ENCODE data around the gene FILIP1L. TPM values are rescaled to one million over a fixed set of nuclear protein-coding genes. Genes with fewer than 3 reads are reported as not detected.

The FILIP1L gene
- total RNA-seq, 4 donors from 2014 or later = 113 to 149 (median 122) TPM

DNA sequence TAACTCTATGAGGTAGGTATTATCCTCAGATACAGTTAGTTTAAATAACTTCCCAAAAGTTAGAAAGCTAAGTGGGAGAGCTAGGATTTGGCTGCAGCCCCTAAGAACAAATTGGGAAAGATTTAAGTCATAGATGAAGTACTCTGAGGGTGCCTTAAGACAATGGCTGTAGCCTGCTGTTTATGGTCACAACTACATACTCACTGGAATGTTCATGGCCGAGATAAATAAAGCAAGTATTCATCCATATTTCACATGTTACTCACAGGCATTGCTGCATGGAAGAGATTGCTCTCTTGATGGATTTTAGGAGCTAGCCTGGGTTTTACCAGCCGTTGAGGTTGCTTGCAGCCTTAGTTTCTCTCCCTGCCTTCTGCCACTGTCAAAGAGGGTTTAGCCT lies 151.6 kb downstream of the FILIP1L start:
- WGBS, 2 donors (ENCODE audit: low coverage in 1 of 2) = 57 to 67% methylated on average over 1 to 2 of the region's 2 CpGs

GRCh38 chr3:99961756-99962515 lies 152.4 kb downstream of the FILIP1L start:
- H3K9me3 ChIP-seq = no peaks in the 10 kb centered on the region
- 90 to 95% methylated on average over 3 to 7 of the region's 7 CpGs for WGBS, 2 donors (ENCODE audit: low coverage in 1 of 2)
- no peaks in the 10 kb centered on the region for H3K36me3 ChIP-seq
- H3K27ac ChIP-seq = peak overlapping the region in 2 of 4 donors; percentile 43 to 67
- no peak overlapping the region for H3K4me3 ChIP-seq
- H3K27me3 ChIP-seq = no peaks in the 10 kb centered on the region
- peaks cover 3 to 88% (median 20%) of the 10 kb centered on the region in 3 donors for H3K4me1 ChIP-seq
- TF ChIP-seq POLR2A (IDR thresholded peaks at IDR 0.05) (no peak), EP300 (IDR thresholded peaks at IDR 0.05) (no peak)
- ATAC-seq = no peak

More for the DNA sequence above, 151.6 kb downstream of the FILIP1L start:
- H3K36me3 ChIP-seq = no peaks in the 10 kb centered on the region
- H3K27me3 ChIP-seq = no peaks in the 10 kb centered on the region
- peaks cover 3 to 88% (median 18%) of the 10 kb centered on the region in 3 donors for H3K4me1 ChIP-seq
- TF ChIP-seq EP300 (IDR thresholded peaks at IDR 0.05) (no peak), CTCF (IDR thresholded peaks at IDR 0.05) (no peak), POLR2AphosphoS5 (IDR thresholded peaks at IDR 0.05) (no peak), POLR2A (IDR thresholded peaks at IDR 0.05) (no peak)
- no peaks in the 10 kb centered on the region for H3K9me3 ChIP-seq
- H3K4me3 ChIP-seq = no peak overlapping the region
- H3K27ac ChIP-seq = peak overlapping the region in 2 of 4 donors; percentile 13 to 67
- ATAC-seq = no peak

DNA sequence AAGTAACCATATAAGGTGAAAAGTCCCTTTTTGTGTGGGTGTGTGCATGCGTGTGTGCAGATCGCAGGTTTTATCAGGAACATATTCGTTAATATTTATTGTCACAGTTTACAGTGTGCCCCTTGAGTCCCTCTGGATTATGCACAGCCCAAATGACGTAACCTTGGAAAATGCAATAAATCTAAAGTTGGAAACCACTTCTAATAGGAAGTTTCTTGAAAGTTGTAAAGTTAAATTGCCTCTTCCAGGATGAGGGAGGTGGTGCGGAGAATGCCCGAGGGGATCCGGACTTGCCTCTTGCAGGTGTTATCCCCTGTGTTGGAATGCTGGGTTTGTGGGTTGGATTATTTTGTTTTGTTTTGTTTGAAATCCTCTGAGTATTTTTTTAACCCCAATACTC lies 153.4 kb downstream of the FILIP1L start:
- TF ChIP-seq EP300 (IDR thresholded peaks at IDR 0.05) = peak; percentile 5
- TF ChIP-seq POLR2A (IDR thresholded peaks at IDR 0.05) = no peak
- Histone ChIP-seq H3K4me3 (no peak overlapping the region), H3K4me1 (peaks cover 3 to 82% (median 15%) of the 10 kb centered on the region in 3 donors), H3K27ac (peak overlapping the region; percentile 39 to 71 (median 66)), H3K27me3 (no peaks in the 10 kb centered on the region), H3K36me3 (no peaks in the 10 kb centered on the region), H3K9me3 (no peaks in the 10 kb centered on the region)
- ATAC-seq = no peak
- 43 to 62% methylated on average over 7 of the region's 7 CpGs for WGBS, 2 donors (ENCODE audit: low coverage in 1 of 2)

DNA sequence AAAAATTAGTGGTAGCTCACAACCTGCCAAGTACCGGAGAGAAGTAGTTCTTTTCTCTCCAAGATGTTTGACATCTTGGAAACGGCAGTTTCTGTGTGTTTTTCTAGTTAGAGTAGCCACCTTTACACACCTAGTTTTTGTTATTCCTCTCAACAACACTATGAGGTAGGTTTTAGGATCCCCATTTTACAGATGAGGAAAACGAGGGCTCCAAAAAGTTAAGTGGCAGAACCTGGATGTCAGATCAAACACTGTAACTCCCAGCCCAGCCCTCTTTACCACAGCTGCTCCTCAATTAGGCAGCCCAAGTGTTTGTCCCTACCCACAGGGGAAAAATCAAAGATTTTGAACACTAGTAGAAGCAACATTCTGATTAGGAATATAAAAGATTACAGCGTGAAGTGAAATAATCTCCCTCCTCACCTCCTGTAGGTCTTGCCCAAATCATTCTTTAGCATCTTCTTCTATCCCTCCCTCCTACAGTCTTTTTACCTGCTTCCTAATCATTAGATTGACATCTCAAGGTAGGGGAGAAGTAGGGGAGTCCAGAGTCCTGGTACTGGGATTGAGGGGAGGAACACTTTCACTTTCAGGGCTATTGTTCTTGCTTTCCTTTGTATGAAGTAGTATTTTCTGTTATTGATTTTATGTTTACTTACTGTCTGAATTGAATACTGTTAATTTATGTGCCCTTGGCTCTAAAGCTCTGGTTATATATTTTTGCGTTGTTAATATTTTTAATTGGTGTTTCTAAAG lies 154.0 kb downstream of the FILIP1L start:
- Histone ChIP-seq H3K36me3 (no peaks in the 10 kb centered on the region), H3K4me3 (no peak overlapping the region), H3K9me3 (no peaks in the 10 kb centered on the region), H3K4me1 (peaks cover 0 to 75% (median 13%) of the 10 kb centered on the region in 3 donors), H3K27ac (peak overlapping the region; percentile 39 to 71 (median 66)), H3K27me3 (no peaks in the 10 kb centered on the region)
- no peak for ATAC-seq
- WGBS, 2 donors (ENCODE audit: low coverage in 1 of 2) = 34 to 47% methylated on average over 4 to 5 of the region's 5 CpGs
- TF ChIP-seq CTCF (IDR thresholded peaks at IDR 0.05) (no peak), POLR2A (IDR thresholded peaks at IDR 0.05) (no peak), POLR2AphosphoS5 (IDR thresholded peaks at IDR 0.05) (no peak), EP300 (IDR thresholded peaks at IDR 0.05) (no peak)

DNA sequence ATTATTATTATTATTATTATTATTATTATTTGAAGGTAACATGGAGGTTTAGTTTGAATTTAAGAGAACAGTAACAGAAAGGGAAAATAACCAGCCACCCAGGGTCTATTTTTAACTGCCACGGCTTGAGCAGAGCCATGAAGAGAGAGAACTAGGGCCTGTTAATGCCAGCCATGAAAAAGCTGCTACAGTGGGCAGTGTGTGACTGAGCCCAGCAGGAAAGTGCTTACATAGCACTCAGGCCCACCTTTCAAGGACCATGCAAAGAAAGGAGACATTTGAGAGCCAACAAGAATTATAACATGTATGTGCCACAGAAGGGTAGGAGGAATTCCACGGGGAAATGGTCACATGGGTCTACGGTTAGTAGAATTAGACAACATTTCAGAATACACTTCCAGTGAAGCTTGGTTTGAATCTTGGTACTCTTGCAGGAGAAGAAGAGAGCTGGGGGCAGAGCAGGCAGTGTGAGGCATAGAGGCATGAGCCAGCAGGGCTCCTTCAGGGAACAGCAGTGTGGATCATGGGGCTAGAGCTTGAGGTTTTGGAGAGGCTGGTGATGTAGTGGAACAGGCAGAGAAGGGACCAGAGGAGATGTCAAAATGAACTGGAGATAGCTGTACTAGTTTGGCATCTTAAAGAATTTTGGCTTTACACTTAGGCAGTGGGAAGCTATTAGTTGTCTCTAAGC lies 155.9 kb downstream of the FILIP1L start:
- H3K36me3 ChIP-seq = no peaks in the 10 kb centered on the region
- no peak overlapping the region for H3K4me3 ChIP-seq
- no peaks in the 10 kb centered on the region for H3K27me3 ChIP-seq
- ATAC-seq = no peak
- H3K4me1 ChIP-seq = peaks cover 0 to 69% (median 14%) of the 10 kb centered on the region in 3 donors
- peak overlapping the region in 3 of 4 donors; percentile 13 to 65 (median 34) for H3K27ac ChIP-seq
- no peaks in the 10 kb centered on the region for H3K9me3 ChIP-seq
- TF ChIP-seq POLR2AphosphoS5 (IDR thresholded peaks at IDR 0.05) (no peak), CTCF (IDR thresholded peaks at IDR 0.05) (no peak), POLR2A (IDR thresholded peaks at IDR 0.05) (no peak), EP300 (IDR thresholded peaks at IDR 0.05) (no peak)
- WGBS, 2 donors (ENCODE audit: low coverage in 1 of 2) = 55 to 61% methylated on average over 3 of the region's 3 CpGs
